Measurements from ENCODE around the gene DENND10.

DNA sequence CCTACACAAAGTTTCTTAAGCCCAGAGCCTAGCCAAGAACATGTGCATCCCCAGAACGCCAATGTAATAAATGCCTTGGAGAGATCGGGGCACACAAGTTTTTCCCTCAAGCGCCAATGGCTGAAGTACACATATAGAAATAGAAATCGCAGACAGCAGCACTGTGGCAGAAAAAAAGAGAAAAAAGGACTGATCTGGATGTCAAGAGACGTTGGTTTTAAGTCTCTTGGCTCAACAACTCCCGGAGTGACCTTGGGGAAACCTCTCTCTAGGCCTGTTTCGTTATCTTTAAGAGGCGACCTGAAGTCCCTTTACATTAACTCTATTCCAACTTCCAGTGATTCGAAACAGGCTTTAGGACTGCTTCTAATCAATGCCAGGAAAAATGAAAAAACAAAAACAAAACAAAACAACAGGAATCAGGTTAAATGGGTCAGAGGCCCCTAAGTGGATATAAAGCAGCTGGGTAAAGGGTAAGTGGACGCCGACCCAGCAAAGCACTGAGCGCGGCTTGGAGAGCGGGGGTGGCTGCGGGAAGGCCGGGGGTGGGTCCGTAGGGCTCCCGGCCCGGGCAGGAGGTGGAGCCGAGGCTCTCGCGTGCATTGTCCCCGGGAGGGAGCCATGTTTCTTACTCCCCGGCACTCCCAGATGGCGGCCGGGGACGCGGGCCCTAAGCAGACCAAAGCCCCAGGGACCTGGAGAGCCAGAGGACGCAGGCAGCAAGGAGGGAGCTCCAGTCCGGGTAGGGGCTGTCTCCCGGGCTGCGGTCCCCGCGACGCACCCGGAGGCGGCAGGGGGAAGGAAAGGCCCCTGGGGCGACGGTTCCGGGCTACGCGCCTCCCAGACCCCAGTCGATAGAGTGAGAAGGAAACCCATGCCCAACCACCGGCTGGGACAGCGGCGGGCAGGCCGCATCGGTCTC lies 24.1 kb upstream of the DENND10 start:
- TF ChIP-seq RAD21 (IDR thresholded peaks at IDR 0.05): peak in 1 of 2 donors; percentile 32
- TF ChIP-seq, protein P1, sequence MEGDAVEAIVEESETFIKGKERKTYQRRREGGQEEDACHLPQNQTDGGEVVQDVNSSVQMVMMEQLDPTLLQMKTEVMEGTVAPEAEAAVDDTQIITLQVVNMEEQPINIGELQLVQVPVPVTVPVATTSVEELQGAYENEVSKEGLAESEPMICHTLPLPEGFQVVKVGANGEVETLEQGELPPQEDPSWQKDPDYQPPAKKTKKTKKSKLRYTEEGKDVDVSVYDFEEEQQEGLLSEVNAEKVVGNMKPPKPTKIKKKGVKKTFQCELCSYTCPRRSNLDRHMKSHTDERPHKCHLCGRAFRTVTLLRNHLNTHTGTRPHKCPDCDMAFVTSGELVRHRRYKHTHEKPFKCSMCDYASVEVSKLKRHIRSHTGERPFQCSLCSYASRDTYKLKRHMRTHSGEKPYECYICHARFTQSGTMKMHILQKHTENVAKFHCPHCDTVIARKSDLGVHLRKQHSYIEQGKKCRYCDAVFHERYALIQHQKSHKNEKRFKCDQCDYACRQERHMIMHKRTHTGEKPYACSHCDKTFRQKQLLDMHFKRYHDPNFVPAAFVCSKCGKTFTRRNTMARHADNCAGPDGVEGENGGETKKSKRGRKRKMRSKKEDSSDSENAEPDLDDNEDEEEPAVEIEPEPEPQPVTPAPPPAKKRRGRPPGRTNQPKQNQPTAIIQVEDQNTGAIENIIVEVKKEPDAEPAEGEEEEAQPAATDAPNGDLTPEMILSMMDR (IDR thresholded peaks at IDR 0.05; ENCODE audit: low read depth, low read length, missing input control): no peak
